IPS-NIHi7 (cell line): ENCODE data around the gene THSD4.

Source experiments
- DNase-seq: peaks from one replicate; pipeline ENCODE4 v3.0.0; 2012; ENCODE audit warnings: mixed read lengths; ENCODE audit errors: extremely low spot score

Gene THSD4

DNA sequence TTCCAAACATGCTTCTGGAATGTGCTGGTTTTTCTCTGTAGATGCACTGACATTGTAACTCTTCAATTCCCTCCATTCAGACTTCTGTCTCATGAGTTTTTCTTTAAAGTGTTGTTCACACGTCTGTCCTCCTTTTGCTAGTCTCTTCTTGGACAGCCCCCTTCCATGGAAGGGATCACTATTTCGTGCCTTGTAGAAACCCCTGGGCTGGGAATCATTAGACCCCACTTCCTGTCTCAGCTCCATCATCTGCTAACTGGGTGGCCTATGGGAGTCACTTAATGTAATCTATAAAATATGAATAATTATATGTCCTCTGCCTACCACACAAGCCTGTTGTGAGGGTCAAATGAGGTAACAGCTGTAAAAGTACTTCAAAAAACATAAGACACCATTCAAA is 110.6 kb downstream of the THSD4 start:
- DNase-seq = no peak

- DNase-seq = no peak
Measured at GRCh38 chr15:71226536-71227455, 111.5 kb downstream of the THSD4 start.

GRCh38 chr15:71228403-71228802 is 113.1 kb downstream of the THSD4 start:
- no peak for DNase-seq

GRCh38 chr15:71230303-71230702 is 115.0 kb downstream of the THSD4 start:
- DNase-seq = no peak

DNA sequence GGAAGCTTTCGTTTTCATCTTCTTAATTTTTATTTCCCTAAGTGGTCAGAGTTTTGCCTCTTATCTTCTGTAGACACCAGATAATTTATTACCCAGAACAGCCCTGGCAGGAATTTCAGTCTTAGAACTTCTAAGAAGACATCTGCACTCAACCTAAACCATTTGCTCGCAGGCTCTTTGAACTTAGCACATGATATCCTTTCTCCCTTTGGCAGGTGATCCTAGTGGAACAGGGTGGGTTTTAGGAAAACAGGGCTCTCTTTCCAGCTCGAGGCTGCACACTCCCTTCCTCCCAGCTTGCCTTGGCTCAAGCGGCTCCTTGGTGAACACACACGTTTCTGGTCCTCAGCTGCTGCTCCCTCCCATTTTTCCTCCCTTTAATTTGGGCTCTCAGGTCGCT is 116.5 kb downstream of the THSD4 start:
- DNase-seq = no peak

DNA sequence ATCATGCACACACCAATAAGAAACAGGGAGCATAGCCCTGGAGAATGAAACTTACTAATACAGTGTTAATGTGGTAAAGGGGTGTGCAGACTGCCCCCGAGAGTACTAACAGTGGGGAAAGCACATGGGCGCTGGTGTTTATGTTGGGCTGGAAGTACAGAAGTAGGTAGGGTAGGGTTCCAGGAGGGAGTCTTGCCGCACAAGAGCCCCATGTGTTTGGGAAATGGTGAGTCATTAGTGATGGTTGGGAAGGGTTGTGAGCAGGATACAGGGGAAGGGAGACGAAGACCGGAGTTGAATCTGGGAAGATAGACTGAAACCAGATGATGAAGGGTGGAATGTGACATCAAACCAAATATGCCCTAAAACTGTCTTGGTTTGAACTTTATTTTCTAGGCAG is 117.1 kb downstream of the THSD4 start:
- no peak for DNase-seq

DNA sequence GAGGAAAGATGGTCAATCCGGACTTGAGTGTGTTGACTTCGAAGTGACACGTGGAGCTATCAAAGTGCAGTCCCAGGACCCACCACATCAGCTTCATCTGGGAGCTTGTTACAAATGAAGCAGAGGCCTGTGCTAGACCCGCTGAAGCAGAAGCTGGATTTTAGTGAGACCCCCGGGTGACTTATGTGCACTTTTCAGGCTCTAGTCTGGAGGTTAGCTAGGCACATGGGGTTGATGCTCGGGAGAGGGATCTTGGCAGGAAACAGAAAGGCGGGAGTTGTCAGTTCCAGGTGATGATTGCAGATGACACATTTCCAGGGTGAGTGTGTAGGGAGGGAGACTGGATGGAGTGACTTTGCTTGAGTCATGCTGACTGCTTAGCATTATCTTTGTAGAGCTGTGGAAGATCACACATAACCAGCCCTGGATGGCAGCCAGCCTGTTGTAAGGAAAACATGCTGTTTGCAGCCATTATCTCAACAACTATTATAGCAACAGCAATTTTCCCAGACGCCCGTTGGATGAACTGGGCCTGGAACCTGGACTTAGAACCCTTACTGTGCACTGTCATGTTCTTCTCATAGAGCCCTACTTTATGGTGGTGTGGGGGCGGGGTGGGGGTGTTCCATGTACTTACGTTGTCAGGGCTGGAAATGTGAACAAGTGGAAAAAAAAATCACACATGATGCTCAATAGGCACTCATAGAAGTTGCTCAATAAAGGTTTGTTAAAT is 122.4 kb downstream of the THSD4 start:
- no peak for DNase-seq

GRCh38 chr15:71238926-71239325 is 123.7 kb downstream of the THSD4 start:
- no peak for DNase-seq

DNA sequence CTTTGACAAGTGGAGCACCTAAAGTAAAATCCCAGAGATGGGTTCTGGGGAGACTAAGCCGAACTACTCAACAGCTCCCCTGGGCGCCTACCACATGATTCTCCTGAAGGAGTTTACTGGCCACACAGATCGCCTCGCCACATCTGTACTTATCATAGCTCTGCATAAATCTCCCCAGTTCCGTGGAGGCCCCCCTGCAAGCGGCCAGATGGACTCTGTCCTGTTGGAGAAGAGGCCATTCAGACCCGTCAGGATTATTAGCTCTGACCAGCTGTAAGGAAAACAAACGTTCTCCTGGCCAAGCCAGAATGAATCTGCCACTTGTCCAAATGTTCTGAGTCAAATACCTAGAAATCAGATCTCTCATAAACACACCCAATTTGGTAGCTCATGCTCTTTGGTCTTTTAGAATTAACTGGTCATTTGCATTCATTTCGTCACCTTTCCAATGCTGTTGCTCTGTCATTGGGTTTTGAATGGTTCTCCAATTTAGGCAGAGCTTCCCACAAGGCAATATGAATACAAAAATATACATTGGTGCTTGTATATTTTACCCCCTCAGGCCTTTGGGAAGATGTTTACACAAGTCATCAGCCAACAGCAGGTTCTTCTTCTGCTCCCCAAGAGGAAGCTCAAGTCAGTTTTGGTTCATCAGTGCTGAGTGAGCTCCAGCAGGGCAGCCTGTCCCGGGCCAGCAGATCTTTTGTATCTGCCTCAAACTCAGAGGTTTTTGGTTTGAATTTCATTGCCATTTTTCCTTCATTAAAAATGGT is 124.5 kb downstream of the THSD4 start:
- DNase-seq = no peak

DNA sequence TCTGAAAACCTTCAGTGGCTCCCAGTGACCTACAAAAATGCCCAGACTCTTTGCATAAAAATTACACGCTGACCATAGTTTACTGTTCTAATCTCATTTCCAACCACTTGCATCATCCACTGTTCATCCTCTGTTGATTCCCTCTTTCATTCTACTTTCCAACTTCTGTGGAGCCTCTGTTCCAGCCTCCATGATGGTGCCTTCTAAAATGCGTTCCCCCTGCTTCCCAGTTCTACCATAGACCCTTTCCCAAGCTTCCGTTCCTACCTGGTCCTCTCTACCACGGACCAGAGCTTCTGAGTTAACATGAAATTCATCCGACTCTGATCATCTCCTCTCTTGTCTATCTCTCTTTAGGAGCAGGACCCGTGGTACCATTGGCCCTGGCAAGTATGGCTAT is 127.0 kb downstream of the THSD4 start:
- DNase-seq = no peak

DNA sequence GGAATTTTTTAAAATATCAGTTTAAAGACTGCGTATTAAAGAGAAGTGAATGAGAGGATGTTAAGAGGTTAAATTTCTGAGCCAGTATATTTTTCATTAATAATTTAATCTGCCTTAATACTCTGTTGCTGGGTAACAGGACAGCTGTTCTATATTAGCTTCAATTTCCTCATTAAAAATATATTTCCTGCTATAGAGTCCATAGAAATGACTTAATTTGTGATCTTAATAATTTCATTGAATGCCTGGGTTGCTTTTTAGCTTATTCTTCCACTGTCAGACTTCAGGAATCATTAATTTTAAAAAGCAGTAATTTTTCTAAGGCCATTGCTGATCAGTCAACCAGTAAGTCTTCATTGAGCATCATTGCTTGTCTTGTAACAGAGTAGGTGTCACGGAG is 129.0 kb downstream of the THSD4 start:
- DNase-seq = no peak

DNA sequence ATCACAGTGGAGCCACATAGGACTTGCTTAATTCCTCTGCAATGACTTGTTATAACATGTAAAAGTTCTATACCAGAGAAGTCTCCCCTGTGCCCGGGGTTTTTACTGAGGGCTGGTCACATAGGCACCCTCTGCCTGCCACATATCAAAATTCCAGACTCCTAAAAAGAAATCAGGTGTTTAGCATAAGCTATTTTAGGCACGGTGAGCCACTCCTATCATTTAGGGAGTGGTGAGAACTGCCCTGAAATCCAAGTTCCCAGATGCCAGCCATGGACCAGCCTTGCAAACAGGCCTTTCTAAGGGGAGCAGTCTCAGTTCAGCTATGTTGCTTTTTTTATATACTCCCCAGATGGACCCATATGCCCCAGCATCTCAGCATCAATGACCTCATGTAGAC is 130.3 kb downstream of the THSD4 start:
- DNase-seq = no peak

DNA sequence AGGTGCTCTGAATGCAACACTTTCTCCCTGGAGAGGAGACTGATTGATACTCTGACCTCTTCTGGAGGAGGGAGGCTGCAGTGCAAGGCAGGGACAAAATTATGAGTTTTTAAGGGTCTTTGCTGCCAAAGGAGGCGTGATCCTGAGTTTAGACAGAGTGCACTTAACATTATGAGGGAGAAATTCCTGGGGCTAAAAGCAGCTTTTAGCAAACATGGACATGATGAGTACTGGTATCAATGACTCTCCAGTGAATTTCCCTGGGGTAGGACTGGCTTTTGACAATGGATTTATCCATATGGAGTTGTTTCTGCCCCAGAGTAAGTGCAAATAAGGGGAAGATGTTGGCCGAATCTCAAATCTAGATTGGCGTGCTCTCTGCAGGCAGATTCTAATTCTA is 133.1 kb downstream of the THSD4 start:
- no peak for DNase-seq

GRCh38 chr15:71249986-71250385 is 134.7 kb downstream of the THSD4 start:
- DNase-seq = no peak

GRCh38 chr15:71250936-71251583 is 135.8 kb downstream of the THSD4 start:
- no peak for DNase-seq

GRCh38 chr15:71251584-71252043 is 136.3 kb downstream of the THSD4 start:
- DNase-seq = no peak

DNA sequence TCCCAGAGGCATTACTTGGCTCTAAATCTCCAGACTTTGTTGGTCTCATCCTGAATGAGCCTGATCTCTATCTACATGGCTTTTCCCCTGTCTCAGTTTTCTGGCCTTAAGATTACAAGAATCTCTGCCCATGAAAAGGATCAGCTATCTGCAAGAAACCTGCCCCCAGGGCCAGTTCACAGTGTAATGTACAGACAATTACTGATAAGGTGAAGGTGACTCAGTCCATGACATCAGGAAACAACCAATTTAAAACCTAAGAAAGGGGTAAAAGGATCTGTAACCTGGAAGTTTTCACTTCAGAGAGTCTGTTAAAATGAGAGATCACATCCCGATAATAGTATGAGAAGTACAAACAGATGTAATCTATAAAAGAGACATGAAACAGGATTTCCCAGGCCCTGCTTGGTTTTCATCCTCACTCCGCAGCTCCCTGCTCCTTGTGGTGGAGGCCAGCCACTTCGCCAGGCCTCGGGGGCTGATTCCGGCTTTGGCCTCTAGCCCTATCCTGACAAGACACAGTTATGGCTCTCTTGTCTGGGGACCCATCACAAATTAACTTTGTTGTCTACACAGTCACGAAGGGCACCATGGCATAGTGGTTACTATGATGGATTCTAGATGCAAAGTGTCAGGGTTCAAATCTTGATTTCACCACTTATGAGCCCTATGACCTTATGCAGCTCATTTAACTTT is 136.9 kb downstream of the THSD4 start:
- DNase-seq = no peak

DNA sequence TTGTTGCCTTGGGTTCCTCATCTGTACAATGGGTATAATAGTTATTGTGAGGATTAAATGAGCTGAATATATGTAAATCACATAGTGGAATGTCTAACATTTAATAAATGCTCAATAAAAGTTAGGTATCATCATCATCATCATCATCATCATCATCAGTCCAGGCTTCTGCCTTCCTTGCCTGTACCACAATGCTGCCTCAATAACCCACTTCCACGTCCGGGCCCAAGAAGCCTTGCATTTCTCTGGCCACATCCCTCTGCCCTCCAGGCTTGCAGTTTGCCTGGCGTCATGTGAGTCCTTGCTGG is 137.4 kb downstream of the THSD4 start:
- no peak for DNase-seq

DNA sequence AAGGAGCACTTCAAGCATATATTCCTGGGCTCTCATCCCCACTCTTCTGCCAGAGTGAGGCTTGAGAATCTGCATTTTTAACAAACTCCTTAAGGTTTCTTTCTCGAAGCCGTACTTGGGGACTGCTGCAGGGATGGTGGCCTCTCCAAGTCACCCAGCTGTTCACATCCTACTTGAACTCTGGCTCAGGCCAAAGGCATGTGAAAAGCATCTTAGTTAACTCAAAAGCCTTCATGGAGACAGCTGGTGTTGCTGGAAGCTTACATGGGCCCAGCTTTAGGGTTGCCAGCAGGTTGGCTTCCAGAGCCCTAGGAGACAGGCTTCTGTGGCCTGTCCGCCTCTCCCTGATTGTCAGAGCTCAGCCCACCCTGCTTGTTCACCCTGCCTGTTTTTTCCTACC is 139.2 kb downstream of the THSD4 start:
- DNase-seq = no peak

DNA sequence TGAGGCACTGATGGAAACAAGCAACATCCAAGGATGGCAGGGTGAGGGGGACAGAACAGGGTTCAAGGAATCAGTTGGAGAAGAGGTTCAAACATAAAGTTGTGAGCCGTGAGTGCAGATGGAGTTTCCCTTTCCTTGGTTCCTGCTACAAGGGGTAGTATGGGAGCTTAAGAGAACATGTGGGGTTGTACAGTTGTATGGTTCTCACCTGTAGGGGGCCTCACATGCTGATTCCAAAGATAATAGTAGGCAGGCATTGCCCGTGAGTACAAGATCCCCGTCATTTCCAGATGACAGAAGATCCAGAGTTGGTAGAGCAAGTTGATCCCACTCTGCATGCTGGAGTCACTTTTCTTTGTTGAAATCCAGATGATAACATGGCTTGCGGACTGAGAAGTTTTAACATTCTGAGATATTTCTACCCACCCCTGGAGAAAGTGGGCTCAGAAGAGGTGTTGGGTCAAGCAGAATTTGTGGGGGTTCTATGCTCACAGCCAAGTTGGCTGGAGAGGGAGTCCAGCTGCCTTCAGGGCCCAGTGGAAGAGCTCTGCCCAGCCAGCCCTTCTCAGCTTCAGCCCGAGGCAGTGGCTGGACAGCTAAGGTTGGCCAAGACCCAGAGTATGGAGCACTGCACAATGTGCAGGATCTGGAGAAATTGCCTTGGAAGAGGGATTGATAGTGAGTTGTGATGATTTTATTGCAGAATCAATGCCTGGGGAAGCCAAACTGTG is 141.8 kb downstream of the THSD4 start:
- DNase-seq = no peak

DNA sequence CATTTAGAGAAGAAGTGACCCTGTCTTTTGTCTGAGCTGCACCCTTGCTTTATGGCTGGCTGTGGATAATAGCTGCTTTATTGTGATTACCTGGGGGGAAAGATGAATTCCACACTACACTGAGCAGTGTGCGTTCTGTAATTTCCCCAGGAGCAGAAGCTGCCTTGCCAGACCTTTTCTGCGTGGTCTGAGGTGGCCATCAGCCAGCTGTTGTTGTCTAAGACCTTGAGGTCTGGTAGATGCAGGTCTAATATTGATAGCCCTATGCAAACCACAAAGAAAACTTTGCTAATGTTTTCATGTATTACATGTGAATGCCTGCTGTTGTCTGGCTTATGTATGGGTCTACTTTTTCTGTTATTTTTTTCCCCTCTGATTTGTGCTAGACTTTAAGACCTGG is 144.6 kb downstream of the THSD4 start:
- DNase-seq = no peak
